ENCODE results near the gene C8G.

DNA sequence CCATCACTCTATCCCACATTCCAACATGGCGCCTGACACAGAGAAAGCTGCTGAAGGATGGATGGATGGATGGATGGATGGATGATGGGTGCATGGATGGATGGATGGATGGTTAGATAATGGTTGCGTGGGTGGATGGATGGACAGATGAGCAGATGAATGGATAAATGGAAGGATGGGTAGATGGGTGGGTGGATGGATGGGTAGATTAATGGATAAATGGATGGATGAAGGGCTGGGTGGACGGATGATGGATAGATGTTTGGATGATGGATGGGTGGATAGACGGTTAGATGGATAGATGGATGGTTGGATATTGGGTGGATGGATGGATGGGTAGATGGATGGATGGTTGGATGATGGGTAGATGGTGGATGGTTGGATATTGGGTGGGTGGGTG lies 11.6 kb downstream of the C8G start:
- TF ChIP-seq, protein P1, sequence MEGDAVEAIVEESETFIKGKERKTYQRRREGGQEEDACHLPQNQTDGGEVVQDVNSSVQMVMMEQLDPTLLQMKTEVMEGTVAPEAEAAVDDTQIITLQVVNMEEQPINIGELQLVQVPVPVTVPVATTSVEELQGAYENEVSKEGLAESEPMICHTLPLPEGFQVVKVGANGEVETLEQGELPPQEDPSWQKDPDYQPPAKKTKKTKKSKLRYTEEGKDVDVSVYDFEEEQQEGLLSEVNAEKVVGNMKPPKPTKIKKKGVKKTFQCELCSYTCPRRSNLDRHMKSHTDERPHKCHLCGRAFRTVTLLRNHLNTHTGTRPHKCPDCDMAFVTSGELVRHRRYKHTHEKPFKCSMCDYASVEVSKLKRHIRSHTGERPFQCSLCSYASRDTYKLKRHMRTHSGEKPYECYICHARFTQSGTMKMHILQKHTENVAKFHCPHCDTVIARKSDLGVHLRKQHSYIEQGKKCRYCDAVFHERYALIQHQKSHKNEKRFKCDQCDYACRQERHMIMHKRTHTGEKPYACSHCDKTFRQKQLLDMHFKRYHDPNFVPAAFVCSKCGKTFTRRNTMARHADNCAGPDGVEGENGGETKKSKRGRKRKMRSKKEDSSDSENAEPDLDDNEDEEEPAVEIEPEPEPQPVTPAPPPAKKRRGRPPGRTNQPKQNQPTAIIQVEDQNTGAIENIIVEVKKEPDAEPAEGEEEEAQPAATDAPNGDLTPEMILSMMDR (IDR thresholded peaks at IDR 0.05): no peak
- no peak for TF ChIP-seq ZFX (IDR thresholded peaks at IDR 0.05; ENCODE audit: borderline replicate concordance)

Data from 22Rv1 (cell line).